GM12878 (cell line): ENCODE data around the gene NUAK1. TPM values are rescaled to one million over a fixed set of nuclear protein-coding genes. Genes with fewer than 3 reads are reported as not detected.

Experiments
- BCL11A ChIP-seq: IDR thresholded peaks from 2 replicates; pipeline ENCODE4 v1.6.1; 2011; ENCODE audit warnings: low read depth, low read length
- CEBPZ ChIP-seq: fragments of 150-350 bp; IDR thresholded peaks from 2 replicates; pipeline ENCODE4 v1.6.1; 2016; ENCODE audit warnings: low read depth, low read length
- E4F1 ChIP-seq: fragments of 450-650 bp; IDR thresholded peaks from 2 replicates; pipeline ENCODE4 v1.6.1; 2018; ENCODE audit warnings: borderline replicate concordance, mild to moderate bottlenecking; ENCODE audit not compliant: partially characterized antibody
- LARP7 ChIP-seq: fragments of 450-650 bp; IDR thresholded peaks from 2 replicates; pipeline ENCODE4 v1.6.1; 2017; ENCODE audit warnings: mild to moderate bottlenecking
- MEF2A ChIP-seq: IDR thresholded peaks from 2 replicates; pipeline ENCODE4 v1.6.1; 2011; ENCODE audit warnings: low read depth, mild to moderate bottlenecking, low read length, moderate library complexity; ENCODE audit not compliant: insufficient read depth
- NRF1 ChIP-seq: conservative IDR thresholded peaks from 2 replicates; pipeline ENCODE4 v1.6.1; 2011; ENCODE audit warnings: mild to moderate bottlenecking, low read depth, low read length, improper control_type of control experiment
- PAX5 ChIP-seq: IDR thresholded peaks from 2 replicates; pipeline ENCODE4 v1.6.1; 2011; ENCODE audit warnings: low read depth, low read length, borderline replicate concordance
- POLR2A ChIP-seq: IDR thresholded peaks from 2 replicates; pipeline ENCODE4 v1.6.1; 2011; ENCODE audit warnings: low read depth, mild to moderate bottlenecking, low read length
- PRDM15 ChIP-seq: fragments of 450-650 bp; formaldehyde crosslinking; IDR thresholded peaks from 2 replicates; pipeline ENCODE4 v1.4.0; 2020; ENCODE audit warnings: mild to moderate bottlenecking, moderate library complexity
- ZZZ3 ChIP-seq: IDR thresholded peaks from 2 replicates; pipeline ENCODE4 v1.6.1; 2011; ENCODE audit warnings: low read depth; ENCODE audit not compliant: control insufficient read depth, insufficient read length
- polyA plus RNA-seq, 11 experiments: library from polyadenylated mRNA; depleted of rRNA in 4 of 11; unstranded in 6 of 11; stranded (reverse) in 5 of 11; fragments of >200 nt; fragmentation: Nextera tagmentation in 4 of 11; fragmentation: Illumina TruSeq in 1 of 11; extraction: Ambion mirVana in 4 of 11; extraction: Trizol in 1 of 11; gene quantifications; 1 replicate in 1 of 11; 2 replicates in 10 of 11; pipeline versions ENCODE4 v1.2.1 to v1.2.3, GENCODE V29; 2011 to 2016; ENCODE audit warnings: inconsistent platforms in 2 of 11, missing spikeins in 2 of 11, low read depth in 1 of 11
- total RNA-seq, 4 experiments: library from RNA; depleted of rRNA in 3 of 4; stranded (reverse); fragments of >200 nt in 3 of 4; fragmentation: Illumina TruSeq in 1 of 4; extraction: Trizol in 1 of 4; gene quantifications; 2 replicates each; pipeline versions ENCODE4 v1.2.1 to v1.2.3, GENCODE V29; 2013 to 2021
- TF ChIP-seq, protein P1 (sequence below): fragments of 450-650 bp; formaldehyde crosslinking; IDR thresholded peaks from 2 replicates; pipeline ENCODE4 v1.4.0; 2022; ENCODE audit warnings: mild to moderate bottlenecking, moderate library complexity
- TF ChIP-seq, protein P2 (sequence below), 3 experiments: IDR thresholded peaks in 2 of 3; conservative IDR thresholded peaks in 1 of 3; 2 replicates each; pipeline ENCODE4 v1.5.1; 2011; ENCODE audit warnings: low read depth in 3 of 3, low read length in 3 of 3, mild to moderate bottlenecking in 3 of 3, control low read depth in 2 of 3, moderate library complexity in 2 of 3, inconsistent platforms in 1 of 3, mixed read lengths in 1 of 3; ENCODE audit not compliant: control insufficient read depth in 2 of 3, insufficient read depth in 1 of 3; ENCODE audit errors: extremely low read depth in 1 of 3
- TF ChIP-seq, protein P3 (sequence below): fragments of 450-650 bp; IDR thresholded peaks from 2 replicates; pipeline ENCODE4 v1.6.1; 2014; ENCODE audit warnings: mild to moderate bottlenecking

NUAK1 gene
- total and polyA plus RNA-seq, 10 of the 15 experiments (the other 5 are each of a cell fraction or from before 2014, with no cell fraction given): 0.03 to 0.42 (median 0.08) TPM; not detected in 2

GRCh38 chr12:106085213-106085612 lies 53.5 kb downstream of the NUAK1 start (continued):
- TF ChIP-seq, protein P1, sequence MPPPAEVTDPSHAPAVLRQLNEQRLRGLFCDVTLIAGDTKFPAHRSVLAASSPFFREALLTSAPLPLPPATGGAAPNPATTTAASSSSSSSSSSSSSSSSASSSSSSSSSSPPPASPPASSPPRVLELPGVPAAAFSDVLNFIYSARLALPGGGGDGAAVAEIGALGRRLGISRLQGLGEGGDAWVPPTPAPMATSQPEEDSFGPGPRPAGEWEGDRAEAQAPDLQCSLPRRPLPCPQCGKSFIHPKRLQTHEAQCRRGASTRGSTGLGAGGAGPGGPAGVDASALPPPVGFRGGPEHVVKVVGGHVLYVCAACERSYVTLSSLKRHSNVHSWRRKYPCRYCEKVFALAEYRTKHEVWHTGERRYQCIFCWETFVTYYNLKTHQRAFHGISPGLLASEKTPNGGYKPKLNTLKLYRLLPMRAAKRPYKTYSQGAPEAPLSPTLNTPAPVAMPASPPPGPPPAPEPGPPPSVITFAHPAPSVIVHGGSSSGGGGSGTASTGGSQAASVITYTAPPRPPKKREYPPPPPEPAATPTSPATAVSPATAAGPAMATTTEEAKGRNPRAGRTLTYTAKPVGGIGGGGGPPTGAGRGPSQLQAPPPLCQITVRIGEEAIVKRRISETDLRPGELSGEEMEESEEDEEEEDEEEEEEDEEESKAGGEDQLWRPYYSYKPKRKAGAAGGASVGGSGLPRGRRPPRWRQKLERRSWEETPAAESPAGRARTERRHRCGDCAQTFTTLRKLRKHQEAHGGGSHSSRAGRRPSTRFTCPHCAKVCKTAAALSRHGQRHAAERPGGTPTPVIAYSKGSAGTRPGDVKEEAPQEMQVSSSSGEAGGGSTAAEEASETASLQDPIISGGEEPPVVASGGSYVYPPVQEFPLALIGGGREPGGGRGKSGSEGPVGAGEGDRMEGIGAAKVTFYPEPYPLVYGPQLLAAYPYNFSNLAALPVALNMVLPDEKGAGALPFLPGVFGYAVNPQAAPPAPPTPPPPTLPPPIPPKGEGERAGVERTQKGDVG (CRISPR knock-in tag): no peak
- TF ChIP-seq, protein P2, sequence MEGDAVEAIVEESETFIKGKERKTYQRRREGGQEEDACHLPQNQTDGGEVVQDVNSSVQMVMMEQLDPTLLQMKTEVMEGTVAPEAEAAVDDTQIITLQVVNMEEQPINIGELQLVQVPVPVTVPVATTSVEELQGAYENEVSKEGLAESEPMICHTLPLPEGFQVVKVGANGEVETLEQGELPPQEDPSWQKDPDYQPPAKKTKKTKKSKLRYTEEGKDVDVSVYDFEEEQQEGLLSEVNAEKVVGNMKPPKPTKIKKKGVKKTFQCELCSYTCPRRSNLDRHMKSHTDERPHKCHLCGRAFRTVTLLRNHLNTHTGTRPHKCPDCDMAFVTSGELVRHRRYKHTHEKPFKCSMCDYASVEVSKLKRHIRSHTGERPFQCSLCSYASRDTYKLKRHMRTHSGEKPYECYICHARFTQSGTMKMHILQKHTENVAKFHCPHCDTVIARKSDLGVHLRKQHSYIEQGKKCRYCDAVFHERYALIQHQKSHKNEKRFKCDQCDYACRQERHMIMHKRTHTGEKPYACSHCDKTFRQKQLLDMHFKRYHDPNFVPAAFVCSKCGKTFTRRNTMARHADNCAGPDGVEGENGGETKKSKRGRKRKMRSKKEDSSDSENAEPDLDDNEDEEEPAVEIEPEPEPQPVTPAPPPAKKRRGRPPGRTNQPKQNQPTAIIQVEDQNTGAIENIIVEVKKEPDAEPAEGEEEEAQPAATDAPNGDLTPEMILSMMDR (IDR thresholded peaks at IDR 0.05 in 2 of 3, conservative IDR thresholded peaks at IDR 0.05 in 1 of 3; ENCODE audit: control insufficient read depth in 2 of 3, extremely low read depth in 1 of 3, insufficient read depth in 1 of 3, low read depth in 3 of 3, low read length in 3 of 3): no peak
- no peak for TF ChIP-seq E4F1
- no peak for TF ChIP-seq ZZZ3
- TF ChIP-seq PRDM15 (CRISPR knock-in tag): no peak
- no peak for TF ChIP-seq NRF1
- no peak for TF ChIP-seq CEBPZ
- no peak for TF ChIP-seq LARP7
- no peak for TF ChIP-seq POLR2A
- TF ChIP-seq BCL11A: peak; percentile 88; the same call in 1 of the 2 replicates
- TF ChIP-seq, protein P3, sequence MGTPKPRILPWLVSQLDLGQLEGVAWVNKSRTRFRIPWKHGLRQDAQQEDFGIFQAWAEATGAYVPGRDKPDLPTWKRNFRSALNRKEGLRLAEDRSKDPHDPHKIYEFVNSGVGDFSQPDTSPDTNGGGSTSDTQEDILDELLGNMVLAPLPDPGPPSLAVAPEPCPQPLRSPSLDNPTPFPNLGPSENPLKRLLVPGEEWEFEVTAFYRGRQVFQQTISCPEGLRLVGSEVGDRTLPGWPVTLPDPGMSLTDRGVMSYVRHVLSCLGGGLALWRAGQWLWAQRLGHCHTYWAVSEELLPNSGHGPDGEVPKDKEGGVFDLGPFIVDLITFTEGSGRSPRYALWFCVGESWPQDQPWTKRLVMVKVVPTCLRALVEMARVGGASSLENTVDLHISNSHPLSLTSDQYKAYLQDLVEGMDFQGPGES: no peak
- TF ChIP-seq PAX5: no peak
- no peak for TF ChIP-seq MEF2A
